ENCODE measurements around the gene MYL6. TPM values are rescaled to one million over a fixed set of nuclear protein-coding genes. Genes with fewer than 3 reads are reported as not detected.

The MYL6 gene
- total and polyA plus RNA-seq, 7 donors: 216 to 711 (median 384) TPM

GRCh38 chr12:56143870-56144269, 14.3 kb upstream of the MYL6 start:
- 66 to 74% (median 71%) methylated on average over 8 of the region's 8 CpGs for WGBS, 3 donors
- Histone ChIP-seq H3K4me1 (peaks cover 3% of the 10 kb centered on the region), H3K27ac (peak overlapping the region; percentile 43), H3K36me3 (ENCODE audit: insufficient read depth in 1 of 2, low read depth in 1 of 2) (peaks cover under 1 to 67% of the 10 kb centered on the region in 2 donors), H3K9me3 (no peaks in the 10 kb centered on the region), H3K27me3 (ENCODE audit: insufficient read depth in 3 of 3, low read length in 2 of 3) (no peaks in the 10 kb centered on the region), H3K4me3 (no peak overlapping the region)
- ATAC-seq: peak in 3 of 4 donors; percentile 20 to 47 (median 24)
- intact Hi-C loops (cut with DNase I): no loop called here
- TF ChIP-seq CTCF (IDR thresholded peaks at IDR 0.05): no peak
- DNase-seq: no peak

- no peak for DNase-seq
Observed at GRCh38 chr12:56145217-56145616, 12.9 kb upstream of the MYL6 start.

GRCh38 chr12:56146492-56147460, 11.4 kb upstream of the MYL6 start:
- WGBS, 3 donors: 50 to 57% (median 54%) methylated on average over 13 of the region's 13 CpGs
- Histone ChIP-seq H3K9me3 (no peaks in the 10 kb centered on the region), H3K4me1 (peaks cover 14% of the 10 kb centered on the region), H3K4me3 (no peak overlapping the region), H3K36me3 (ENCODE audit: insufficient read depth in 1 of 2, low read depth in 1 of 2) (peaks cover 0 to 50% of the 10 kb centered on the region in 2 donors), H3K27me3 (ENCODE audit: insufficient read depth in 3 of 3, low read length in 2 of 3) (no peaks in the 10 kb centered on the region), H3K27ac (no peak overlapping the region)
- intact Hi-C loops (cut with DNase I): no loop called here
- ATAC-seq: peak in 1 of 4 donors; percentile 3
- DNase-seq: no peak
- TF ChIP-seq CTCF (IDR thresholded peaks at IDR 0.05): no peak

More at GRCh38 chr12:56145217-56145616, 12.9 kb upstream of the MYL6 start:
- H3K27ac ChIP-seq: no peak overlapping the region
- H3K4me1 ChIP-seq: peaks cover 3% of the 10 kb centered on the region
- 76 to 89% (median 82%) methylated on average over 3 of the region's 3 CpGs for WGBS, 3 donors
- no peaks in the 10 kb centered on the region for H3K9me3 ChIP-seq
- intact Hi-C loops (cut with DNase I): no loop called here
- no peaks in the 10 kb centered on the region for H3K27me3 ChIP-seq (ENCODE audit: insufficient read depth in 3 of 3, low read length in 2 of 3)
- TF ChIP-seq CTCF (IDR thresholded peaks at IDR 0.05): no peak
- no peak for ATAC-seq
- H3K4me3 ChIP-seq: no peak overlapping the region
- H3K36me3 ChIP-seq (ENCODE audit: insufficient read depth in 1 of 2, low read depth in 1 of 2): peaks cover 0 to 66% of the 10 kb centered on the region in 2 donors

- H3K4me3 ChIP-seq: no peak overlapping the region
- H3K27ac ChIP-seq: peak overlapping the region; percentile 90
- no peak for ATAC-seq
- no peaks in the 10 kb centered on the region for H3K9me3 ChIP-seq
- H3K27me3 ChIP-seq (ENCODE audit: insufficient read depth in 3 of 3, low read length in 2 of 3): no peaks in the 10 kb centered on the region
- no peak for DNase-seq
- peaks cover 21% of the 10 kb centered on the region for H3K4me1 ChIP-seq
- TF ChIP-seq CTCF (IDR thresholded peaks at IDR 0.05): no peak
- intact Hi-C loops (cut with DNase I): no loop called here
- WGBS, 3 donors: 60 to 67% (median 65%) methylated on average over 3 of the region's 3 CpGs
- H3K36me3 ChIP-seq (ENCODE audit: insufficient read depth in 1 of 2, low read depth in 1 of 2): peaks cover 0 to 12% of the 10 kb centered on the region in 2 donors
Observed at GRCh38 chr12:56150563-56150962, 7.6 kb upstream of the MYL6 start.

All from psoas muscle (tissue), 8 donors.